ENCODE data around the gene FGF2. TPM values are rescaled to one million over a fixed set of nuclear protein-coding genes. Genes with fewer than 3 reads are reported as not detected.
A peak's percentile ranks its signal among the peaks of the same experiment; 100 is the strongest.
"Not testable (repeated sequence)": the region's sequence is repeated elsewhere in the genome, so short reads cannot be mapped to it uniquely, and the experiment has no call there.

The FGF2 gene
- total and polyA plus RNA-seq, 3 donors from 2014 or later, result 3.0 to 4.9 (median 4.5) TPM

DNA sequence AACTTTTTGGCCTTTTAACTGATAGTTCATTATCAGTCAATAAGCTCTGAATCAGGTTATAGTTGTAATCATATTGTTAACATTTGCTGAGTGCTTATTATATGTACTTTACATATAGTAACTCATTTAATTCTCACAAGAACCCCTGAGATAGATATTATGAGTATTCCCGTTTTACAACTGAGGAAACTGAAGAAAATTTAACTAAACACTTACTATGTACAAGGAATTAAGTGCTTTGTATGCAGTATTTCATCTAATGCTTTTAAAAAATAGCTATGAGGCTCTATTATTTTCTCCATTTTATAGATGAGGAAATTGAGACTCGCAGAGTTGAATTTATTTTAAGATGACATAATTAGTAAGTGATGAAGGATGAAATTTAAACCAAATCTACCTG is 27.7 kb upstream of the FGF2 start:
- Histone ChIP-seq H3K36me3 (ENCODE audit: low read depth, missing control alignments) (no peaks in the 10 kb centered on the region), H3K4me1 (no peaks in the 10 kb centered on the region), H3K27ac (peak overlapping the region in 1 of 2 donors; percentile 76), H3K9me3 (no peaks in the 10 kb centered on the region), H3K4me3 (no peak overlapping the region), H3K27me3 (no peaks in the 10 kb centered on the region)
- DNase-seq, result no peak
- TF ChIP-seq, protein P1, sequence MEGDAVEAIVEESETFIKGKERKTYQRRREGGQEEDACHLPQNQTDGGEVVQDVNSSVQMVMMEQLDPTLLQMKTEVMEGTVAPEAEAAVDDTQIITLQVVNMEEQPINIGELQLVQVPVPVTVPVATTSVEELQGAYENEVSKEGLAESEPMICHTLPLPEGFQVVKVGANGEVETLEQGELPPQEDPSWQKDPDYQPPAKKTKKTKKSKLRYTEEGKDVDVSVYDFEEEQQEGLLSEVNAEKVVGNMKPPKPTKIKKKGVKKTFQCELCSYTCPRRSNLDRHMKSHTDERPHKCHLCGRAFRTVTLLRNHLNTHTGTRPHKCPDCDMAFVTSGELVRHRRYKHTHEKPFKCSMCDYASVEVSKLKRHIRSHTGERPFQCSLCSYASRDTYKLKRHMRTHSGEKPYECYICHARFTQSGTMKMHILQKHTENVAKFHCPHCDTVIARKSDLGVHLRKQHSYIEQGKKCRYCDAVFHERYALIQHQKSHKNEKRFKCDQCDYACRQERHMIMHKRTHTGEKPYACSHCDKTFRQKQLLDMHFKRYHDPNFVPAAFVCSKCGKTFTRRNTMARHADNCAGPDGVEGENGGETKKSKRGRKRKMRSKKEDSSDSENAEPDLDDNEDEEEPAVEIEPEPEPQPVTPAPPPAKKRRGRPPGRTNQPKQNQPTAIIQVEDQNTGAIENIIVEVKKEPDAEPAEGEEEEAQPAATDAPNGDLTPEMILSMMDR (IDR thresholded peaks at IDR 0.05), result no peak
- no peak for TF ChIP-seq POLR2A (IDR thresholded peaks at IDR 0.05)
- intact Hi-C loops (cut with DNase I; ENCODE audit: low total_unique reads), result no loop called here
- 85 to 87% methylated on average over 2 of the region's 2 CpGs for WGBS, 2 donors

DNA sequence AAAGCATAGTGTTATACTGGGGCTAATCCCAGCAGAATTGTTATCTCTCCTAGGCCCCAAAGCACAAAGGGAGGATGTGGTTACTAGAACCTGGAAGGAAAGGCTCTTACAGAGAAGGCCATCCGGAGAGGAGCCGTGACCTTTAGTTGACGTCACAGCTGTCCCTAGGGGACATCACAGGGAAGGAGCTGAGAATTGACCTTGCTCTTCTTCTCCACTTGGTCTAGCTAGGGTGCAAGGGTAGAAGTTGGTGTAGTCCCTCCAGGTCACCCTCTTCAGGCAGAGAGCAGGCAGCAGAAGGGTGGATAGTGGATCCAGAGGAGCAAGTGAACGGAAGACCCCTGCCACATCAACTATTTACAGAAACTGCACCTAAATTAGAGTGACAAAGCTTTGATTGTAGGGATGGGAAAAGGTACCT is 22.8 kb upstream of the FGF2 start:
- H3K27me3 ChIP-seq, result no peaks in the 10 kb centered on the region

DNA sequence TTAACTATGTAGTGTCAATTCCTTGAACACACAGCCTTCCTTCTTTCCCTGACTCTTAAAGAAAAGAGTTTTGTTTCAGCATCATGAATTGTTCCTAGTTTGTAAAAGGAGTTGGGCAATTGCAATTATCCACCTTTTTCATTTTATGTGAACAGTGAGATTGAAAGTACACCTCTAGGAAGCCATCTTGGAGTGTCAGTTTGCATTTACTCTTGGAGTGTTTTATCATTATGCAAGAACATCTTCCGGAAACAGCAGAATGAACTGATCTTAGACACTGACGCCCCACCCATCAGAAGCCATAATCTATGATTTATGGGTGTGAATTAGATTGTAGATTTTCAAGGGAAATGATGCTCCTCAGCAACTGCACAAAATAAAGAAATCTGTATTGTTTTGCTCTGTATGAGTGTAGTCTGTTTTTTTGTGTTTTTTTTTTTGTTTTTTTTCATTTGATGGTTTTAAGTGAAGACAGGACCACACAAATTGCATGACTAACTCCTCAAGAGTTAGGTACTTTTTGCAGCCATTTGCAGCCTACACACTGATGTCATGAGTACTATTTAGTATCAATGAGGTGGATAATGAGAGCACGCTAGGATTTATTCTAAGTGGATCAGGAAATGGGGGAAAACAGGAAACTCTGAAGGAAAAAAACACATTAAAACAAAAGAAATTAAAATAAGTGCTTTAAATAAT is 19.5 kb upstream of the FGF2 start:
- Histone ChIP-seq H3K27ac (no peak overlapping the region), H3K9me3 (no peaks in the 10 kb centered on the region), H3K27me3 (no peaks in the 10 kb centered on the region), H3K4me1 (no peaks in the 10 kb centered on the region), H3K4me3 (no peak overlapping the region), H3K36me3 (ENCODE audit: low read depth, missing control alignments) (no peaks in the 10 kb centered on the region)
- 68 to 83% methylated on average over 3 of the region's 3 CpGs for WGBS, 2 donors
- TF ChIP-seq POLR2A (IDR thresholded peaks at IDR 0.05), result no peak
- TF ChIP-seq, protein P1 (IDR thresholded peaks at IDR 0.05), result no peak
- no peak for DNase-seq
- intact Hi-C loops (cut with DNase I; ENCODE audit: low total_unique reads), result no loop called here

More for the DNA sequence above, 22.8 kb upstream of the FGF2 start:
- H3K9me3 ChIP-seq, result no peaks in the 10 kb centered on the region
- H3K36me3 ChIP-seq (ENCODE audit: low read depth, missing control alignments), result no peaks in the 10 kb centered on the region
- H3K4me3 ChIP-seq, result no peak overlapping the region
- 65 to 71% methylated on average over 4 of the region's 4 CpGs for WGBS, 2 donors
- DNase-seq, result no peak
- no peaks in the 10 kb centered on the region for H3K4me1 ChIP-seq
- TF ChIP-seq, protein P1 (IDR thresholded peaks at IDR 0.05), result no peak
- TF ChIP-seq POLR2A (IDR thresholded peaks at IDR 0.05), result no peak
- H3K27ac ChIP-seq, result no peak overlapping the region
- intact Hi-C loops (cut with DNase I; ENCODE audit: low total_unique reads), result no loop called here

- TF ChIP-seq, protein P1 (IDR thresholded peaks at IDR 0.05), result no peak
- no peak for TF ChIP-seq POLR2A (IDR thresholded peaks at IDR 0.05)
- no peaks in the 10 kb centered on the region for H3K9me3 ChIP-seq
- no peaks in the 10 kb centered on the region for H3K4me1 ChIP-seq
- H3K36me3 ChIP-seq (ENCODE audit: low read depth, missing control alignments), result no peaks in the 10 kb centered on the region
- WGBS, 2 donors, result 50% methylated on average over 1 of the region's 1 CpG
- intact Hi-C loops (cut with DNase I; ENCODE audit: low total_unique reads), result no loop called here
- H3K27me3 ChIP-seq, result no peaks in the 10 kb centered on the region
- no peak overlapping the region for H3K4me3 ChIP-seq
- no peak for DNase-seq
- no peak overlapping the region for H3K27ac ChIP-seq
Observed at GRCh38 chr4:122810669-122811068, 16.0 kb upstream of the FGF2 start.

DNA sequence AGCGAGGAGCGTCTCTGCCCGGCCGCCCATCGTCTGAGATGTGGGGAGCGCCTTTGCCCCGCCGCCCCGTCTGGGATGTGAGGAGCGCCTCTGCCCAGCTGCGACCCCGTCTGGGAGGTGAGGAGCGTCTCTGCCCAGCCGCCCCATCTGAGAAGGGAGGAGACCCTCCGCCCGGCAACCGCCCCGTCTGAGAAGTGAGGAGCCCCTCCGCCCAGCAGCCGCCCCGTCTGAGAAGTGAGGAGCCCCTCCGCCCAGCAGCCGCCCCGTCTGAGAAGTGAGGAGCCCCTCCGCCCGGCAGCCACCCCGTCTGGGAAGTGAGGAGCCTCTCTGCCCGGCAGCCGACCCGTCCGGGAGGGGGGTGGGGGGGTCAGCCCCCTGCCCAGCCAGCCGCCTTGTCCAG is 14.8 kb upstream of the FGF2 start:
- H3K9me3 ChIP-seq; intact Hi-C loops (cut with DNase I; ENCODE audit: low total_unique reads); H3K27me3 ChIP-seq; H3K4me1 ChIP-seq; H3K36me3 ChIP-seq (ENCODE audit: low read depth, missing control alignments); DNase-seq; H3K27ac ChIP-seq: not testable (repeated sequence)
- 81% methylated on average over 19 of the region's 32 CpGs; no CpG with 5 or more reads in 1 of the 2 donors for WGBS, 2 donors
- peak overlapping the region in 1 of 2 donors; percentile 36 for H3K4me3 ChIP-seq

GRCh38 chr4:122812823-122813222 is 13.8 kb upstream of the FGF2 start:
- H3K4me1 ChIP-seq; H3K27ac ChIP-seq; intact Hi-C loops (cut with DNase I; ENCODE audit: low total_unique reads); H3K9me3 ChIP-seq; H3K36me3 ChIP-seq (ENCODE audit: low read depth, missing control alignments); DNase-seq; H3K4me3 ChIP-seq; H3K27me3 ChIP-seq: not testable (repeated sequence)
- WGBS, 2 donors, result 48 to 56% methylated on average over 3 of the region's 3 CpGs

Measured in testis (tissue), 3 donors.